DMS79 treated with DMSO at 0.1 percent for 48 hours (cell line): ENCODE results near the gene RUNX1.
"Not testable (repeated sequence)": the region's sequence is repeated elsewhere in the genome, so short reads cannot be mapped to it uniquely, and the experiment has no call there.

Experiments used
- DNase-seq: peaks from one replicate; lab custom pipeline; 2025; lab: John Stamatoyannopoulos, UW

RUNX1 gene

GRCh38 chr21:34806423-34806822, 242.7 kb downstream of the RUNX1 start:
- no peak for DNase-seq

- no peak for DNase-seq
These were observed 243.9 kb downstream of the RUNX1 start for GRCh38 chr21:34805157-34805556.

DNA sequence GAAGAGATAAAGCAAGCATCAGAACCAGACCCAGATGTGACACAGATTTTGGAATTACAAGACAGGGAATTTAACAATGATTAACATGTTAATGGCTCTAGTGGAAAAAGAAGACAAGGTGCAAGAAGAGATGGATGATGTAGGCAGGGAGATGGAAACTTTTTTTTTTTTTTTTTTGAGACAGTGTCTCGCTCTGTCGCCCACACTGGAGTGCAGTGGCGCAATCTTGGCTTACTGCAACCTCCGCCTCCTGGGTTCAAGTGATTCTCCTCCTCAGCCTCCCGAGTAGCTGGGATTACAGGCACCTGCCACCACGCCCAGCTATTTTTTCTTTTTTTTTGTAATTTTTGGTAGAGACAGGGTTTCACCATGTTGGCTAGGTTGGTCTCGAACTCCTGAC, 244.5 kb downstream of the RUNX1 start:
- not testable (repeated sequence) for DNase-seq

DNA sequence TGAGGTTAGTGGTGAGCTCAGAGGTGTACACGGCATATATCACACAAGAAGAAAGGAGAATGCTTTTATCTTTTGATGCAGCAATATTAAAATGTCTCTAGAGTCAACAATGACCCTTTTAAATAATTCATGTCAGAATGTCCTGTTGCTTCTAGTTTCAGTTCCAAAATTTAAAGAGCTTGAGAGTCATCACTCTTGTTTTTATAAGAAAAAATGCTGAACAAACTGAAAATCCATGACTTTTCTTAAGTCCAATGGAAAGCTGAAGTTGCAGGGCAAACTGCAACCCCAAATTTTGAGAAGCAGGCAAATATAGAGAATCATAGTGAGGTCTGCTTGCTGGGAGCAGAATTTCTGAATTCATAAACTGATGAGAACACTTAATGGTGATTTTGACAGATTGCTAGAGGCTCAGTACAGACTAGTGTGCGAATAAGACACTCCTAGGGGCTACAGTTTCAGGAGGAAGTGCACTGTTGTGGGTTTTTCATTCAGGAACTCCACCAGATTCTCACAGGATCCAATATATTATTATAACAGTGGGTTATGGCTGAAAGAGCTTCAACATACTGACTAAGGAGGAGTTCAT, 245.2 kb downstream of the RUNX1 start:
- no peak for DNase-seq

- DNase-seq: no peak
These were observed 246.8 kb downstream of the RUNX1 start for GRCh38 chr21:34802180-34802899.

DNA sequence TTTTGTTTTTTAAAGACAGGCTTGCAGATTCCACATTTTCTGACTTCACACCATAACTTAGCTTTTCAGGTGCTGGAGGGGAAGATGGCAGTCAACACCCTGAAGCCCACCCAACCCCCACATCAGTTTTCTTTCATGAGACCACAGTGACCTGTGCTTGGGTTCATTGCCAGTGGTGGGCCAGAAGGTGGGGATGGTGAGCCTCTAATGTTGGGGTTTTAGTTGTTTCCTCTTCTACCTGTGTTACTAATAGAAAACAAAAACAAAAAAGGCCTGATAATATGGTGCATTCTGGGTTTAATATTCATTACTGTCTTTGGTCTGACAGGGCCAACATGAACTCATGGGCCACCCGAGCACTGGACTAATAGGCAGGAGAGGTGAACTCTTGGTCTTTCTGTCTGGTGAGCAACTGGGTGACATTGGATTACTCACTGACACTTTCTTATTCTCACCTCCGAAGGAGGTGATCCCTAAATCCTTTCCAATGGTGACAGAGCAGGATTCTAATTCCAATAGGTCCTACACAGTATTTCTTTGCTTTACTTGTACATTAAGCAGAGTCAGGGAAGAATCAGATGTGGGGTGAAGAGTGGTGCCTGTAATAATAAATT, 247.5 kb downstream of the RUNX1 start:
- DNase-seq: no peak

DNA sequence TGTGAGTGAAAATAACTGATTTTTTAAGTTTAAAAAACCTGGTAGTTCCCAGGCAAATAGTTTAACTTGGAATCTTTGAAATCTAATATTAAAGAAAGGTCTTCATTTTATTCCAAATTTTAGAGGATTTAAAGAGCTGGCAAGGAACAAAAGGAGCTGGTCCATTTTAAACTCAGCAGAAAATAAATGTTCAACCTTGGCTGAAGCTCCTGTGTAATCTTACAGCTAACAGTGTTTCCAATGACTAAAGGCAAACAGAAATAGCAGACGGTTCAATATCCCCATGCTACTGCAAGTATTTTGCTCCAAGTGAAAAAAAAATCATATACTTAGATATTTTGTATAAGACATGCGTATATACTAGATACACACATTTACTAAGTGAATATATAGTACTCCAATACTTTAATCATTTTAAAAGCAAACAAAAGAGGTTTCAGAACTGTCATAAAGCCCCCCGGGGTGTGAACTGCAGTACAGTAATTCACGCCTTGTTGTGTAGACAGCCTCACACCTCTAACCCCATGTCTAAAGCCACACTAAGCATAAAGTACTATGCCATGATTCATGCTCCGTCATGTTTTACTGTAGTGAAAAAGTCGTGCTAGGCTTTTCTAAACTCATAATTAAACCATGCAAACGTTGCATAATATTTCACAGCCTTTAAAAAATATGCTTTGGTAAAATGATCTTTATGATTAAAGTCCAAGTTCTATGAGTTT, 248.1 kb downstream of the RUNX1 start:
- DNase-seq: no peak

GRCh38 chr21:34799092-34799491, 250.0 kb downstream of the RUNX1 start:
- DNase-seq: no peak

GRCh38 chr21:34797921-34798535, 251.1 kb downstream of the RUNX1 start:
- no peak for DNase-seq

- no peak for DNase-seq
These were observed 251.9 kb downstream of the RUNX1 start for GRCh38 chr21:34797201-34797525.

DNA sequence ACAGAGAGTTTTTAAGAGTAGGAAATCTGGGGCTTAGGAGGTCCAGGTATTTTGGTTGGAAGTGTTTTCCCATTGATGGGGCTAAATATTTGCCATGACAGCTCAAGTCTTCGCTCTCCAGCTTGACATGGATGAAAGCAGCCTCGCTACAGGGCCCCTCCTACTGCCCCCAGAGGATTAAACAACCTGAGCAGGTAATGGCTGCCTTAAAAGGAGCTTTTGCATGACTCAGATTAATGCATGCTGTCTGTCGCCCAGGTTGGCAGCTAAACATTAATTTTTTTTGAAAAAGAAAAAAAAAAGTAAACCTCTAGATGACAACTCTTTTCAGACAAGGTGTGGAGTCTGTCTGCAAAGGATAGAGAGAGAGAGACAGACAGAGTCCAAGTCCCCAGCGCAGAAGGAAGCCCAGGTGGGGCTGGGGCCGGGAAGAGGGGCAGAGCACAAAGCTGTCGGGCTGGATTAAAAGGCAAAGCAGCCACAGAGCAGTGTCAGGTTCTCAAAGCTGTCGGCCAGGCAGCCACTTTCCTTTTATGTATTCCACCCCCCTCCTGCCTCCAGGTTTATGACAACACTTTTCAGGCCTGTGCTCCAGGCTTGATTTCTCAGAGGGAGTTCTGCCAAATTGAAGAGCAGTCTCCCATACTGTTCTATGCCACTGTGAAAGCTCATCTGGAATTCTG, 252.4 kb downstream of the RUNX1 start:
- DNase-seq: peak; percentile 6

- no peak for DNase-seq
These were observed 253.4 kb downstream of the RUNX1 start for GRCh38 chr21:34795548-34796180.

GRCh38 chr21:34795175-34795547, 253.9 kb downstream of the RUNX1 start:
- DNase-seq: no peak

DNA sequence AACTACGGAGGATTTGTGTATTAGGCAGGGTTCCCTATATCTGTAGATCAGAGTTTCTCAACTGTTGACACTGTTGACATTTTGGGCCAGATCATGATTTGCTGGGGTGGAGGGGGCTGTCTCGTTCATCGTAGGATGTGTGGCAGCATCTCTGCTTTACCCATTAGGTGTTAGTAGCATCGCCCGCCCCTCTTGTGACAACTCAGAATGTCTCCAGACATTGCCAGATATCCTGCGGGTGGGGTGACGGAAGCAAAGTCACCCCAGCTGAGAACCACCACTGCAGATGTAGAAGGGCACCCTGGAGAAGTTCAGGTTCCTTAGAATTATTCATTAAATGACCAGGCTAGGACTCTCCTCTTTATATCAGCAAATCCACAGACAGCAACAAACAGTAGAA, 254.4 kb downstream of the RUNX1 start:
- DNase-seq: no peak

GRCh38 chr21:34793471-34793870, 255.6 kb downstream of the RUNX1 start:
- no peak for DNase-seq

DNA sequence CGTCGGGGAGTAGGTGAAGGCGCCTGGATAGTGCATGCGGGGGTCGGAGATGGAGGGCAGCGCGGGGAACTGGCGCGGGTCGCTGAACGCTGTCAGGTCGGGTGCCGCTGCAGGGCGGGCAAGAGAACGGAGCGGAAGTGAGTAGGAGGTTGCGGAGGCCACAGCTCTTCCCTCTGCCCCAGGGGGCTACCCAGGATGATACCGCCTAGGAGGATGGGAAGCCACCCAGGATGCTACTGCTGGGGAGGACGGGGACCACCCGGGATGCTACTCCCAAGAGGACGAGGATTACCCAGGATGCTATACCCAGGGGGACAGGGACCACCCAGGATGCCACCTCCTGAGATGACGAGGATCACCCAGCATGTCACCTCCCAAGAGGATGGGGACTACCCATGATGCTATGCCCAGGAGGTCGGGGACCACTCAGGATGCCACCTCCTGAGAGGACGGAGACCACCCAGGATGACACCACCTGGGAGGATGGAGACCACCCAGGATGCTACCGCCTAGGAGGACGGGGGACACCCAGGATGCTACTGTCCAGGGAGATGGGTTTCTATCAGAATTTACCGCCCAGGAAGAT, 256.5 kb downstream of the RUNX1 start:
- peak; percentile 3 for DNase-seq

- DNase-seq: no peak
These were observed 257.2 kb downstream of the RUNX1 start for GRCh38 chr21:34791776-34792503.

DNA sequence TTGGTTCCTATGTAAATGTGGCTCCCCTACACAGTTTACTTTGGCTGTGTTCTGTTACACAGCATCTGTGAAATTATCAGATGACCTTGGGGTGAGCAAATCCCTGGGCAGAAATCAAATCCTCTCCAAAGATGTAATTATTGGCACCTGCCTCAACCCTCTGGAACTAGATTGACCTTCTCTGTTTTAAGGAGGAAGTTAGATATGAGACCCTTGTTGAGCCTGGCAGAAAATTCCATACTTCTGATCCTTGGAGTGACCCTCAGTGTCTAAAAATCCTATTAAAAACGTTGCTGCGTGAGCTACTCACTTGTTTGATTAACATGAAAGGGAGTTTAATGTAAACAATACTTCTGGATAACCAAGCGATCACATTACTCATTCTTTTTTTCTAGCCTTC, 258.3 kb downstream of the RUNX1 start:
- no peak for DNase-seq

- DNase-seq: no peak
These were observed 258.8 kb downstream of the RUNX1 start for GRCh38 chr21:34790341-34790740.

DNA sequence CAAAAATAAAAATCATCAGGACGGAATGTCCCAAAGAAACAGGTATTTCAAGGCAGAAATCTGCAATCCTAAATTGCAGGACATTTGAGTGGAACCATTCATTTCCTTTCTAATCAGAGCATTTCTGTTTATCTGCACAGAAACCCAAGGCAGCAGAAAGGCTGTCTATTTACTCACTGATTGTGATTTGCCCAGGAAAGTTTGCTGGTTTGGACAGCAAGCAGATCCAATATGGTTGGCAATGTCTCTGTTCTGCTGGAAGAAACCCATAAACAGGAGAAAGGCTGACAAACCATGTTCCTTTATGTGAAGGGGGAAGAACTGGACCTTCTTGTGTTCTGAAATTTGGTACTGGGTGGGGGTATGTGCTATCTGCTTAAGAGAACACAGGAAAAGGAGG, 260.2 kb downstream of the RUNX1 start:
- DNase-seq: no peak
